Suprapubic skin (tissue), 4 donors: ENCODE measurements around the gene SMYD4. TPM values are rescaled to one million over a fixed set of nuclear protein-coding genes. Genes with fewer than 3 reads are reported as not detected.
"Not testable (repeated sequence)": the region's sequence is repeated elsewhere in the genome, so short reads cannot be mapped to it uniquely, and the experiment has no call there.

Experiments
- DNase-seq, 2 donors: peaks; one replicate each; pipeline ENCODE4 v3.0.0-alpha.2; 2019; ENCODE audit warnings: low spot score in 2 of 2
- H3K27ac ChIP-seq: fragments of 200-600 bp; sonication (generic); one replicate; pipeline ENCODE4 v1.5.1; 2019
- H3K27me3 ChIP-seq: fragments of 200-600 bp; sonication (generic); one replicate; pipeline ENCODE4 v1.5.1; 2019
- H3K36me3 ChIP-seq: fragments of 200-600 bp; sonication (generic); one replicate; pipeline ENCODE4 v1.5.1; 2019
- H3K4me1 ChIP-seq: fragments of 200-600 bp; sonication (generic); one replicate; pipeline ENCODE4 v1.5.1; 2019
- H3K4me3 ChIP-seq: fragments of 200-600 bp; sonication (generic); one replicate; pipeline ENCODE4 v1.5.1; 2019; ENCODE audit warnings: mild to moderate bottlenecking
- H3K9me3 ChIP-seq: fragments of 200-600 bp; sonication (generic); one replicate; pipeline ENCODE4 v1.5.1; 2019
- EP300 ChIP-seq: sonication (generic); formaldehyde crosslinking; IDR thresholded peaks from one replicate; pipeline ENCODE4 v1.6.1; 2017; ENCODE audit warnings: antibody characterized with exemption
- POLR2A ChIP-seq, 2 donors: fragments of 450-650 bp; IDR thresholded peaks; one replicate each; pipeline ENCODE4 v1.6.1; 2017; ENCODE audit warnings: antibody characterized with exemption in 2 of 2, mild to moderate bottlenecking in 2 of 2, moderate library complexity in 2 of 2
- POLR2AphosphoS5 ChIP-seq, 3 donors: sonication (generic); formaldehyde crosslinking; IDR thresholded peaks; one replicate each; pipeline ENCODE4 v1.6.1; 2017; ENCODE audit warnings: antibody characterized with exemption in 3 of 3
- WGBS: methylation state at CpG from one replicate; pipeline ENCODE4 v1.1.5; 2018; 5-methylcytosine and 5-hydroxymethylcytosine counted together
- total RNA-seq, 4 donors: library from RNA; depleted of rRNA; stranded (reverse); fragments of >200 nt; gene quantifications; one replicate each; pipeline ENCODE4 v1.1.0, GENCODE V29; 2016
- TF ChIP-seq, protein P1 (sequence below), 2 donors: fragments of 200-600 bp in 1 of 2; fragments of 450-650 bp in 1 of 2; sonication (generic) in 1 of 2; IDR thresholded peaks; one replicate each; pipeline ENCODE4 v1.5.1; 2016 to 2019; ENCODE audit warnings: antibody characterized with exemption in 2 of 2, mild to moderate bottlenecking in 1 of 2, moderate library complexity in 1 of 2

The SMYD4 gene
- total RNA-seq, 4 donors from 2014 or later = 6.4 to 31.7 (median 14.3) TPM

- no peak for DNase-seq
- TF ChIP-seq EP300 = no peak
- TF ChIP-seq, protein P1, sequence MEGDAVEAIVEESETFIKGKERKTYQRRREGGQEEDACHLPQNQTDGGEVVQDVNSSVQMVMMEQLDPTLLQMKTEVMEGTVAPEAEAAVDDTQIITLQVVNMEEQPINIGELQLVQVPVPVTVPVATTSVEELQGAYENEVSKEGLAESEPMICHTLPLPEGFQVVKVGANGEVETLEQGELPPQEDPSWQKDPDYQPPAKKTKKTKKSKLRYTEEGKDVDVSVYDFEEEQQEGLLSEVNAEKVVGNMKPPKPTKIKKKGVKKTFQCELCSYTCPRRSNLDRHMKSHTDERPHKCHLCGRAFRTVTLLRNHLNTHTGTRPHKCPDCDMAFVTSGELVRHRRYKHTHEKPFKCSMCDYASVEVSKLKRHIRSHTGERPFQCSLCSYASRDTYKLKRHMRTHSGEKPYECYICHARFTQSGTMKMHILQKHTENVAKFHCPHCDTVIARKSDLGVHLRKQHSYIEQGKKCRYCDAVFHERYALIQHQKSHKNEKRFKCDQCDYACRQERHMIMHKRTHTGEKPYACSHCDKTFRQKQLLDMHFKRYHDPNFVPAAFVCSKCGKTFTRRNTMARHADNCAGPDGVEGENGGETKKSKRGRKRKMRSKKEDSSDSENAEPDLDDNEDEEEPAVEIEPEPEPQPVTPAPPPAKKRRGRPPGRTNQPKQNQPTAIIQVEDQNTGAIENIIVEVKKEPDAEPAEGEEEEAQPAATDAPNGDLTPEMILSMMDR (IDR thresholded peaks at IDR 0.05) = no peak
- TF ChIP-seq POLR2A (IDR thresholded peaks at IDR 0.05) = no peak
- no peak for TF ChIP-seq POLR2AphosphoS5 (IDR thresholded peaks at IDR 0.05)
- peaks cover 24% of the 10 kb centered on the region for H3K36me3 ChIP-seq
Observed at GRCh38 chr17:1867307-1867706, 37.6 kb upstream of the SMYD4 start.

DNA sequence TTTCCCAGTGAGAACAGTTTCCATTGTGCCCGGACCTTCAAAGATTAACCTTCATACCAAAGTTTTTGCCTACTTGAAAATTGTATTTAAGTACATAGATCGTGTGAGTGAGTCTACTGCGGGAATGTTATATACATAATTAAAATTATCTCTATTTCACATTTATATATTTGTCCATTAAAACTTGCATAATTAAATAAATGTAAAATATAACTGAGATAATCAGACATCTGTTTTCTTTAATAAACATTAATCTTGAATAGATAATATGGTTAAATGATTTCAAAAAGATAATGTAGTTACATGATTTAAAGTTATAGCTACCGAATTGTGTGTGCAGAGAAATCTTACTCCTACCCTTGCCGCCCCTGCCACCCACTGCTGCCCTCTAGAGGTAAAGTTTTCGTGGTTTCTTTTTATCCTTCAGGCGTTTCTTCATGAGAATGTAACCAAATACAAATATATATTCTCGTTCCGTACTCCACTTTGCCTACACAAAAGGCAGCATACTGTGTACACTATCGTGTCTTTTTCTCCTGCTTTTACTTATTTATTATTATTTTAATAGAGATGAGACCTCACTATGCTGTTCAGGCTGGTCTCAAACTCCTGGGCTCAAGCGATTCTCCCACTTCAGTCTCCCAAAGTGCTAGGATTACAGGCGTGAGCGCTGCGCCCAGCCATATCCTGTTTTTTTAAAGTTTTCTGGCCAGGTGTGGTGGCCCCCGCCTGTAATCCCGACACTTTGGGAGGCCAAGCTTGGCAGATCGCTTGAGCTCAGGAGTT is 35.7 kb upstream of the SMYD4 start:
- Histone ChIP-seq H3K4me1 (no peaks in the 10 kb centered on the region), H3K27me3 (no peaks in the 10 kb centered on the region), H3K27ac (no peak overlapping the region), H3K4me3 (no peak overlapping the region), H3K9me3 (no peaks in the 10 kb centered on the region), H3K36me3 (peaks cover 29% of the 10 kb centered on the region)
- TF ChIP-seq POLR2A (IDR thresholded peaks at IDR 0.05) = no peak
- no peak for TF ChIP-seq POLR2AphosphoS5 (IDR thresholded peaks at IDR 0.05)
- TF ChIP-seq, protein P1 (IDR thresholded peaks at IDR 0.05) = peak; percentile 50 to 57
- WGBS = 64% methylated on average over 16 of the region's 17 CpGs
- DNase-seq = no peak

More at GRCh38 chr17:1867307-1867706, 37.6 kb upstream of the SMYD4 start:
- Histone ChIP-seq H3K4me3 (no peak overlapping the region), H3K27ac (no peak overlapping the region), H3K27me3 (no peaks in the 10 kb centered on the region), H3K9me3 (no peaks in the 10 kb centered on the region), H3K4me1 (no peaks in the 10 kb centered on the region)
- WGBS = 97% methylated on average over 3 of the region's 3 CpGs

DNA sequence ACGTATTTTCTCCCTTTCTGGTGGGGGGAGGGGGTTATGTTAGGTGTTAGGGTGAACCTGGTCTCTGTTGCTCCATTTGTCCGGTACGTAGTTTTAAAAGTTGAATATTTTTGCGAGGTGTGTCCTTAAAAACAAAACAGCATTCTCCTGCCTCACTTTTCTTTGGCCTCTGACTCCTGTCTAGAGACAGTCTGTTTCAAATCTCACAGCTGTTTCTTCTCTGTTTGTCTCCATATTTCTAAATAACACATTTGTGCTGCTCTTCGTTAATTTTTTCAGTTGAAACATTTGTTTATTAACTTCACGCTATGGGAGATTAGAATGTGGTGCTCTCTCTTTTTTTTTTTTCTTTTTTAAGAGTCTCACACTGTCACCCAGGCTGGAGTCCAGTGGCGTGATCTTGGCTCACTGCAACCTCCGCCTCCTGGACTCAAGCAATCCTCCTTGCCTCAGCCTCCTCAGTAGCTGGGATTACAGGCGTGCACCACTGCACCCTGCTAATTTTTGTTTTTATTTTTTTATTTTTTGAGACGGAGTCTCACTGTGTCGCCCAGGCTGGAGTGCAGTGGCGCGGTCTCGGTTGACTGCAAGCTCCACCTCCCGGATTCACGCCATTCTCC is 31.8 kb upstream of the SMYD4 start:
- Histone ChIP-seq H3K36me3 (peaks cover 35% of the 10 kb centered on the region), H3K9me3 (no peaks in the 10 kb centered on the region), H3K4me3 (no peak overlapping the region), H3K27me3 (no peaks in the 10 kb centered on the region), H3K27ac (no peak overlapping the region), H3K4me1 (no peaks in the 10 kb centered on the region)
- WGBS = 86% methylated on average over 16 of the region's 16 CpGs
- TF ChIP-seq POLR2A (IDR thresholded peaks at IDR 0.05) (no peak), POLR2AphosphoS5 (IDR thresholded peaks at IDR 0.05) (no peak)
- TF ChIP-seq, protein P1 (IDR thresholded peaks at IDR 0.05) = no peak
- no peak for DNase-seq

- Histone ChIP-seq H3K27me3 (no peaks in the 10 kb centered on the region), H3K9me3 (no peaks in the 10 kb centered on the region), H3K36me3 (peaks cover 36% of the 10 kb centered on the region), H3K4me3 (no peak overlapping the region), H3K27ac (no peak overlapping the region), H3K4me1 (no peaks in the 10 kb centered on the region)
- TF ChIP-seq POLR2A (IDR thresholded peaks at IDR 0.05) = no peak
- TF ChIP-seq POLR2AphosphoS5 (IDR thresholded peaks at IDR 0.05) = no peak
- TF ChIP-seq, protein P1 (IDR thresholded peaks at IDR 0.05) = no peak
- TF ChIP-seq EP300 = no peak
- no peak for DNase-seq
- 90% methylated on average over 11 of the region's 11 CpGs for WGBS
Observed at GRCh38 chr17:1860978-1861377, 31.3 kb upstream of the SMYD4 start.

- not testable (repeated sequence) for H3K4me1 ChIP-seq, H3K4me3 ChIP-seq, H3K27me3 ChIP-seq, H3K27ac ChIP-seq, DNase-seq, H3K9me3 ChIP-seq
- H3K36me3 ChIP-seq = peaks cover 65% of the 10 kb centered on the region
- 91% methylated on average over 8 of the region's 8 CpGs for WGBS
Observed at GRCh38 chr17:1856462-1856861, 26.8 kb upstream of the SMYD4 start.
